RWPE1 (cell line): Measurements from ENCODE around the gene PHAF1.
"Not testable (repeated sequence)": the region's sequence is repeated elsewhere in the genome, so short reads cannot be mapped to it uniquely, and the experiment has no call there.

Experiments
- CTCF ChIA-PET: fragments of 350-600 bp; sonication (Branson Sonifier 250); formaldehyde crosslinking; extraction: SDS; loops from one replicate; lab custom pipeline; 2021; lab: Yijun Ruan, JAX
- POLR2A ChIA-PET: fragments of 400-600 bp; formaldehyde crosslinking; extraction: SDS; loops from one replicate; lab custom pipeline; 2020; ENCODE audit warnings: antibody characterized with exemption; ENCODE audit not compliant: low non-redundant PET; lab: Yijun Ruan, JAX
- DNase-seq: peaks from one replicate; pipeline ENCODE4 v3.0.0; 2012; ENCODE audit warnings: low spot score
- H3K27ac ChIP-seq: fragments of 450-650 bp; 2 replicates; pipeline ENCODE4 v1.5.1; 2017
- CTCF ChIP-seq: fragments of 450-650 bp; conservative IDR thresholded peaks from 2 replicates; pipeline ENCODE4 v1.5.1; 2017; ENCODE audit warnings: low read depth, mild to moderate bottlenecking

The PHAF1 gene

GRCh38 chr16:67117716-67118115, 8.0 kb downstream of the PHAF1 start:
- no peak for TF ChIP-seq CTCF
- ChIA-PET CTCF (interaction anchor here (0.6 kb wide), 1 partner anchor 85 kb away, joined by 4 read pairs; no protein-coding TSS in a partner anchor), POLR2A (interaction anchor here (0.7 kb wide), 1 partner anchor 87 kb away, joined by 7 read pairs; no protein-coding TSS in a partner anchor)
- DNase-seq, result no peak
- peak overlapping the region; percentile 4; the same call in 1 of the 2 replicates for H3K27ac ChIP-seq

GRCh38 chr16:67120025-67120424, 10.3 kb downstream of the PHAF1 start:
- H3K27ac ChIP-seq, result no peak overlapping the region
- DNase-seq, result peak; percentile 34
- POLR2A ChIA-PET, result interaction anchor here (0.6 kb wide), 1 partner anchor 340 kb away, joined by 5 read pairs; no protein-coding TSS in a partner anchor
- TF ChIP-seq CTCF, result no peak
- CTCF ChIA-PET, result no interaction called here

- CTCF ChIA-PET, H3K27ac ChIP-seq, POLR2A ChIA-PET, DNase-seq: not testable (repeated sequence)
Observed at GRCh38 chr16:67122799-67123198, 13.1 kb downstream of the PHAF1 start.

GRCh38 chr16:67128417-67128816, 18.7 kb downstream of the PHAF1 start:
- H3K27ac ChIP-seq, result no peak overlapping the region
- TF ChIP-seq CTCF, result no peak
- POLR2A ChIA-PET, result interaction anchor here (0.5 kb wide), 1 partner anchor 75 kb away, joined by 8 read pairs; no protein-coding TSS in a partner anchor
- CTCF ChIA-PET, result interaction anchor here (0.6 to 0.8 kb wide), 2 partner anchors 50 to 150 kb away, joined by 4 read pairs; no protein-coding TSS in a partner anchor
- no peak for DNase-seq

- ChIA-PET CTCF (interaction anchor here (0.9 kb wide), 1 partner anchor 112 kb away, joined by 3 read pairs; no protein-coding TSS in a partner anchor), POLR2A (interaction anchor here (0.5 kb wide), 1 partner anchor 76 kb away, joined by 8 read pairs; no protein-coding TSS in a partner anchor)
- TF ChIP-seq CTCF, result no peak
- no peak for DNase-seq
- no peak overlapping the region for H3K27ac ChIP-seq
Observed at GRCh38 chr16:67128887-67129286, 19.1 kb downstream of the PHAF1 start.

- DNase-seq, result no peak
- no peak overlapping the region for H3K27ac ChIP-seq
- POLR2A ChIA-PET, result no interaction called here
- no peak for TF ChIP-seq CTCF
- CTCF ChIA-PET, result interaction anchor here (0.9 kb wide), 1 partner anchor 112 kb away, joined by 3 read pairs; no protein-coding TSS in a partner anchor
Observed at GRCh38 chr16:67129422-67129821, 19.7 kb downstream of the PHAF1 start.

- no peak for DNase-seq
- no peak overlapping the region for H3K27ac ChIP-seq
- ChIA-PET CTCF (interaction anchor here (0.6 to 1.3 kb wide), 2 partner anchors 18 kb away, joined by 3 to 4 read pairs; no protein-coding TSS in a partner anchor), POLR2A (no interaction called here)
- TF ChIP-seq CTCF, result no peak
Observed at GRCh38 chr16:67137605-67138004, 27.9 kb downstream of the PHAF1 start.
